GM10266 (cell line): ENCODE measurements around the gene KDM6A.
A peak's percentile ranks its signal among the peaks of the same experiment; 100 is the strongest.
"Not testable (repeated sequence)": the region's sequence is repeated elsewhere in the genome, so short reads cannot be mapped to it uniquely, and the experiment has no call there.

Source experiments
- DNase-seq: peaks from one replicate; pipeline ENCODE4 v3.0.0; 2012; ENCODE audit errors: extremely low spot score
- TF ChIP-seq, protein P1 (sequence below): IDR thresholded peaks from 2 replicates; pipeline ENCODE4 v1.5.1; 2012; ENCODE audit warnings: mild to moderate bottlenecking, low read depth; ENCODE audit not compliant: control insufficient read depth, insufficient read depth; ENCODE audit errors: missing control alignments

Gene KDM6A

DNA sequence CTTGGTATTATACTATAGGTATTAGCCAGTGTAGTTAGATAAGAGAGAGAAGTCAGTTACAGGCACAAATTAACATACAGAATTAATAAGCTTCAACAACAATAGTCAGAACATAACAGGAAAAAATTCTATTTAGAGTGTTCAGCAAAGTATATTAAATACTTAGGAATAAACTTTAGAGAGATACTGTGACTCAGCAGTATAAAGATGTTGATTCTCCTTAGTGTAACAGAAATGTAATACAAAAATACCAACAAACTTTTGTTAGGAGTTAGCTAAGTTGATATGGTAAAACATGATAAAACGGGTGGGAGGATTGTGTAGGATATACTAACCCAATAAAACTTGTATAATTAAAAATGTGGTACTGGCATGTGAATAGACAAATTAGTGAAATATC lies 173.4 kb downstream of the KDM6A start:
- TF ChIP-seq, protein P1, sequence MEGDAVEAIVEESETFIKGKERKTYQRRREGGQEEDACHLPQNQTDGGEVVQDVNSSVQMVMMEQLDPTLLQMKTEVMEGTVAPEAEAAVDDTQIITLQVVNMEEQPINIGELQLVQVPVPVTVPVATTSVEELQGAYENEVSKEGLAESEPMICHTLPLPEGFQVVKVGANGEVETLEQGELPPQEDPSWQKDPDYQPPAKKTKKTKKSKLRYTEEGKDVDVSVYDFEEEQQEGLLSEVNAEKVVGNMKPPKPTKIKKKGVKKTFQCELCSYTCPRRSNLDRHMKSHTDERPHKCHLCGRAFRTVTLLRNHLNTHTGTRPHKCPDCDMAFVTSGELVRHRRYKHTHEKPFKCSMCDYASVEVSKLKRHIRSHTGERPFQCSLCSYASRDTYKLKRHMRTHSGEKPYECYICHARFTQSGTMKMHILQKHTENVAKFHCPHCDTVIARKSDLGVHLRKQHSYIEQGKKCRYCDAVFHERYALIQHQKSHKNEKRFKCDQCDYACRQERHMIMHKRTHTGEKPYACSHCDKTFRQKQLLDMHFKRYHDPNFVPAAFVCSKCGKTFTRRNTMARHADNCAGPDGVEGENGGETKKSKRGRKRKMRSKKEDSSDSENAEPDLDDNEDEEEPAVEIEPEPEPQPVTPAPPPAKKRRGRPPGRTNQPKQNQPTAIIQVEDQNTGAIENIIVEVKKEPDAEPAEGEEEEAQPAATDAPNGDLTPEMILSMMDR, result no peak
- no peak for DNase-seq

DNA sequence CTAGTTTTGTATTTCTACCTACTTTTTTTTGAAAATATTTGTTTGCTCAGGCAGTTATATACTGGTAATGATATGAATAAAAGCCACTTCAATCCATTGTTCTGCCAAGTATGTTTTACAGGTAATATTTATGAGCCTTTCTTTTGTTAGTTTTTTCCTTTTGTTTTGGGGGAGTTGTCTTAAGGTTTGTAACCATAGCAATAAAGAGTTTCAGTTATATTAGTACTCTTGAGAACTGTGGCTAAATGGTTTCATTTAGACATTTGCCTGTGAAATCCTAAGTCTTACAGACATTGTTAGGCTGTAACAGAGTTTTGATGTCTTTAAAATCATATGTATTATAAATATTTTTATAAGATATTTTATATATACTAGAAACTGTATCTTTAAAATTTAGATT lies 177.6 kb downstream of the KDM6A start:
- DNase-seq, result peak; percentile 9
- TF ChIP-seq, protein P1, result no peak

DNA sequence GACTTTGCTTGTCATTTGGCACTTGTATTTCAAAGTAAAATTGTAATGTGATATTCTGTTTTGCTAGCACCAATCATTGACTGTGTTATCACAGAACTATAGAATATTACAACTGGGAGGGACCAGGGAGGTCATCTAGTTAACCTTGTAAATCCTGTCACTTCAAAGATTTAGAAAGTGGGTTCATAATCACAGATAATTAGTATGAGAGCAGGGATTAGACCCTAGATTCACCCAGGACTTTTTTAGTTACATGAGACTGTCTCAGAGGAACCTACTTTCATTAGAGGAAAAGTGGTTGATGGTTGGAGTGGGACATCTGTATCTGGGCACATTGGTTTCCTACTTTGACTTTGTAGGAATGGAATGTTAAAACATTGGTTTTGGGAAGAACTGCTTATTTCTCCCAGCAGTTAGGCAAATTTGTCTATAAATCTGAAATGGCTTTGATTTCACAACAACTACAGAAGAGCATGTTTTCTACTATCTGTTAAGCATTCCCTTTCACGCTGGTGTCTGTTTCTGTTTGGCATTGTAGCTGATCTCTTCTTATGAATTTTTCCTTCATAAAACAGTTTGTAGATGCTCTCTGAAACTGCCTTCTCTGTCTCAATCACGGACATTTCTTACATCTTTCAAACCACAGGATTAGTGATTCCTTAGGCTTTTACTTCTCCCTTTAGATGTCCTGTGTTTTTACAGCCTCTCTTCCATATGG lies 183.6 kb downstream of the KDM6A start:
- no peak for DNase-seq
- TF ChIP-seq, protein P1, result no peak

GRCh38 chrX:45059906-45060305 lies 186.9 kb downstream of the KDM6A start:
- DNase-seq, result not testable (repeated sequence)

- TF ChIP-seq, protein P1, result no peak
- DNase-seq, result no peak
These were observed 190.5 kb downstream of the KDM6A start for GRCh38 chrX:45063319-45064095.

DNA sequence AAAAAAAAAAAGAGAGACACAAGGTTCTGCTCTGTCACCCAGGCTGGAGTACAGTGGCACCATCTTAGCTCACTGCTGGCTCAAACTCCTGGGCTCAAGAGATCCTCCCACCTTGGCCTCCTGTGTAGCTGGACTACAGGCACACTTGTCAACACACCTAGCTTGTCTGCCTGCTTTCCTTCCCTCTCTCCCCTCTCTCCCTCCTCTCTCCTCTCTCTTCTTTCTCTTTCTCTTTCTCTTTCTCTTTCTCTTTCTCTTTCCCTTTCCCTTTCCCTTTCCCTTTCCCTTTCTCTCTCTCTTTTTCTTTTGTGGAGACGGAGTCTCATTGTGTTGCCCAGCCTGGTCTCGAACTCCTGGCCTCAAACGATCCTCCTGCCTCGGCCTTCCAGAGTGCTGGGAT lies 195.6 kb downstream of the KDM6A start:
- DNase-seq, result no peak
- TF ChIP-seq, protein P1, result no peak

DNA sequence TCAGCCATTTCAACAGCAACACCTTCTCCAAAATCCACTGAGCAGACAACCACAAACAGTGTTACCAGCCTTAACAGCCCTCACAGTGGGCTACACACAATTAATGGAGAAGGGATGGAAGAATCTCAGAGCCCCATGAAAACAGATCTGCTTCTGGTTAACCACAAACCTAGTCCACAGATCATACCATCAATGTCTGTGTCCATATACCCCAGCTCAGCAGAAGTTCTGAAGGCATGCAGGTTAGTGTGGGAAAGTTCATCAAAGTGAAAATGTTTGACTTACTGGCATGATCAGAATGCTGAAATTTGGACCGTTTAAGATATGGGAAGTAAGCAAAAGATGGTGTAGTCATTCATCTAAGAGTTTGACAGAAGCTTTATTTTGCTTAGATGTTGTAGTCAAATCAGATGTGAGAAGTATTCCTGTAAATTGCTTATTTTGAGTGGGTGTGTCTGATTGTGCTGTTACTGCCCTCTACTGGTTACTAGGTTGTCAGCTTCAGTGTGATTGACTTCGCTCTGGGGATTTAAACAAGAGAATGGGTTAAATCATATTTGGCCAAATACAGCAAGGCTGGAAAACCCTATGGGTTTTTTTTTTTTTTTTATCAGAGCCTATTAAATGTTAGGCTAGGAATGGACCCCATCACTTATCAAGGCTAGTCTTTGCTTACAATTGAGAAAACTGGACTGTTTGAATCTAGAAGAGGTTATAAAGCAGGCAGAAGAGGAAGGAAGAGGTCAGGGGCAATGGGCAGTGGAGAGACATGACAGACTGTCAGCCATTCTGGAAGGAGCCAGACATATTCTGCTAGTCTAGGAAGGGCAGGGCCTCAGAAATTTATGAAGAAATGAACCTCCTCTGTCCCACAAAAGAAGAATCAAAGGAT lies 197.4 kb downstream of the KDM6A start:
- TF ChIP-seq, protein P1, result peak; percentile 57

DNA sequence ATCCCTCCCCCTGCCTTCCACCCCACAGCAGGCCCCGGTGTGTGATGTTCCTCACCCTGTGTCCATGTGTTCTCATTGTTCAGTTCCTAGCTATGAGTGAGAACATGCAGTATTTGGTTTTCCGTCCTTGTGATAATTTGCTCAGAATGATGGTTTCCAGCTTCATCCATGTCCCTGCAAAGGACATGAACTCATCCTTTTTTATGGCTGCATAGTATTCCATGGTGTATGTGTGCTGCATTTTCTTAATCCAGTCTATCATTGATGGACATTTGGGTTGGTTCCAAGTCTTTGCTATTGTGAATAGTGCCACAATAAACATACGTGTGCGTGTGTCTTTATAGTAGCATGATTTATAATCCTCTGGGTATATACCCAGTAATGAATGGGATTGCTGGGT lies 200.0 kb downstream of the KDM6A start:
- not testable (repeated sequence) for DNase-seq

More for the DNA sequence above, 197.4 kb downstream of the KDM6A start:
- DNase-seq, result no peak
